ENCODE measurements around the gene EYA2. TPM values are rescaled to one million over a fixed set of nuclear protein-coding genes. Genes with fewer than 3 reads are reported as not detected.

EYA2 gene
- total RNA-seq, 1 experiment from 2014 or later = 0.74 TPM

DNA sequence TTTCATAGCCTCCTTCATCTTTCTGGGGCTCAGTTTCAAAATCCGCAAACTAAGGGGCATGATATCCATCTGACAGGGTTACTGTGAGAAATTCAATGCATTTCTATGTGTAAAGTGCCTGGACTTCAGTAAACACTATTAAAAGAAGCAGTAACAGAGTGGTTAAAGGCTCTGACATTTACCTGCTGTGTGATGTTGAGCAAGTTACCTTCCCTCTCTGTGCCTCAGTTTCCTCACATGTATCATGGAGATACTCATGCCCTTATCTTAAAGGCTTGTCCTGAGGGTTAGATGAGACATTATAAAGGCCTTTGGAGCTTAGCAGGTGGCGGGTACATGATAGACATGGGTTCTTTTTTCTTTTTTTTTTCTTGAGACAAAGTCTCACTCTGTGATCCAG is 46.8 kb downstream of the EYA2 start:
- Histone ChIP-seq H3K14ac (ENCODE audit: insufficient read depth, low read length) (no peak overlapping the region), H3K23ac (ENCODE audit: insufficient read length, low read depth, low read length) (no peak overlapping the region), H2BK12ac (ENCODE audit: insufficient read length, low read depth, low read length) (no peak overlapping the region), H4K5ac (ENCODE audit: insufficient read length, low read depth, low read length) (no peak overlapping the region), H3K4ac (ENCODE audit: low read depth, low read length) (no peak overlapping the region), H3K56ac (ENCODE audit: insufficient read length, low read depth, low read length) (no peak overlapping the region), H2BK15ac (ENCODE audit: low read depth, low read length) (no peak overlapping the region), H3K9me3 (ENCODE audit: control insufficient read depth, low read depth, low read length) (no peaks in the 10 kb centered on the region), H3K23me2 (ENCODE audit: insufficient read length, low read depth, low read length, poor library complexity, severe bottlenecking) (no peaks in the 10 kb centered on the region), H3K27ac (ENCODE audit: insufficient read length, low read depth, low read length) (no peak overlapping the region), H3K4me1 (ENCODE audit: insufficient read depth, low read length) (no peaks in the 10 kb centered on the region), H4K20me1 (ENCODE audit: control insufficient read depth, insufficient read depth, insufficient read length) (no peaks in the 10 kb centered on the region), H4K91ac (ENCODE audit: insufficient read length, low read depth, low read length) (no peak overlapping the region), H3T11ph (ENCODE audit: low read length) (no peak overlapping the region), H3K79me2 (ENCODE audit: insufficient read depth, low read length) (no peaks in the 10 kb centered on the region), H2BK120ac (ENCODE audit: low read depth, low read length, poor library complexity, severe bottlenecking) (no peak overlapping the region), H2AFZ (ENCODE audit: low read length) (no peak overlapping the region), H3K79me1 (ENCODE audit: insufficient read depth, low read depth, low read length, poor library complexity, severe bottlenecking) (no peaks in the 10 kb centered on the region), H2AK5ac (ENCODE audit: insufficient read length, low read length) (no peak overlapping the region), H3K9ac (ENCODE audit: extremely low read depth, insufficient read length, low read length) (no peak overlapping the region), H4K8ac (replicated peaks; ENCODE audit: insufficient read length, low read depth, low read length) (no peak overlapping the region), H2BK5ac (ENCODE audit: insufficient read length, low read length) (no peak overlapping the region), H2BK20ac (ENCODE audit: low read depth, low read length, poor library complexity, severe bottlenecking) (no peak overlapping the region), H3K27me3 (ENCODE audit: insufficient read depth, low read length) (no peaks in the 10 kb centered on the region), H3K18ac (ENCODE audit: insufficient read length, low read depth, low read length) (no peak overlapping the region), H3K4me2 (ENCODE audit: insufficient read depth, insufficient read length, low read length) (no peak overlapping the region)
- Mint-ChIP-seq H3K36me3 (ENCODE audit: insufficient read depth in 1 of 3, low read depth in 3 of 3) (no peaks in the 10 kb centered on the region; a peak in 1 of 7 replicates), H3K27me3 (ENCODE audit: low read depth) (no peaks in the 10 kb centered on the region), H3K4me3 (no peak overlapping the region), H3K27ac (no peak overlapping the region), H3K9me3 (no peaks in the 10 kb centered on the region; a peak in 1 of 5 replicates), H3K4me1 (peaks cover 11 to 15% of the 10 kb centered on the region in 2 experiments)
- DNase-seq = no peak
- no CpG with 5 or more reads among the region's 2 CpGs for WGBS (ENCODE audit: extremely low coverage, insufficient read length, low lambda C conversion rate)
- TF ChIP-seq, protein P1, sequence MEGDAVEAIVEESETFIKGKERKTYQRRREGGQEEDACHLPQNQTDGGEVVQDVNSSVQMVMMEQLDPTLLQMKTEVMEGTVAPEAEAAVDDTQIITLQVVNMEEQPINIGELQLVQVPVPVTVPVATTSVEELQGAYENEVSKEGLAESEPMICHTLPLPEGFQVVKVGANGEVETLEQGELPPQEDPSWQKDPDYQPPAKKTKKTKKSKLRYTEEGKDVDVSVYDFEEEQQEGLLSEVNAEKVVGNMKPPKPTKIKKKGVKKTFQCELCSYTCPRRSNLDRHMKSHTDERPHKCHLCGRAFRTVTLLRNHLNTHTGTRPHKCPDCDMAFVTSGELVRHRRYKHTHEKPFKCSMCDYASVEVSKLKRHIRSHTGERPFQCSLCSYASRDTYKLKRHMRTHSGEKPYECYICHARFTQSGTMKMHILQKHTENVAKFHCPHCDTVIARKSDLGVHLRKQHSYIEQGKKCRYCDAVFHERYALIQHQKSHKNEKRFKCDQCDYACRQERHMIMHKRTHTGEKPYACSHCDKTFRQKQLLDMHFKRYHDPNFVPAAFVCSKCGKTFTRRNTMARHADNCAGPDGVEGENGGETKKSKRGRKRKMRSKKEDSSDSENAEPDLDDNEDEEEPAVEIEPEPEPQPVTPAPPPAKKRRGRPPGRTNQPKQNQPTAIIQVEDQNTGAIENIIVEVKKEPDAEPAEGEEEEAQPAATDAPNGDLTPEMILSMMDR (conservative IDR thresholded peaks at IDR 0.05) = no peak
